Dedifferentiated amniotic fluid mesenchymal stem cell (primary cell): ENCODE results near the gene TXNDC12.
"Not testable (repeated sequence)": the region's sequence is repeated elsewhere in the genome, so short reads cannot be mapped to it uniquely, and the experiment has no call there.

ENCODE experiments used
- DNase-seq: peaks from one replicate; pipeline ENCODE4 v3.0.0-alpha.2; 2016; ENCODE audit errors: extremely low spot score

TXNDC12 gene

DNA sequence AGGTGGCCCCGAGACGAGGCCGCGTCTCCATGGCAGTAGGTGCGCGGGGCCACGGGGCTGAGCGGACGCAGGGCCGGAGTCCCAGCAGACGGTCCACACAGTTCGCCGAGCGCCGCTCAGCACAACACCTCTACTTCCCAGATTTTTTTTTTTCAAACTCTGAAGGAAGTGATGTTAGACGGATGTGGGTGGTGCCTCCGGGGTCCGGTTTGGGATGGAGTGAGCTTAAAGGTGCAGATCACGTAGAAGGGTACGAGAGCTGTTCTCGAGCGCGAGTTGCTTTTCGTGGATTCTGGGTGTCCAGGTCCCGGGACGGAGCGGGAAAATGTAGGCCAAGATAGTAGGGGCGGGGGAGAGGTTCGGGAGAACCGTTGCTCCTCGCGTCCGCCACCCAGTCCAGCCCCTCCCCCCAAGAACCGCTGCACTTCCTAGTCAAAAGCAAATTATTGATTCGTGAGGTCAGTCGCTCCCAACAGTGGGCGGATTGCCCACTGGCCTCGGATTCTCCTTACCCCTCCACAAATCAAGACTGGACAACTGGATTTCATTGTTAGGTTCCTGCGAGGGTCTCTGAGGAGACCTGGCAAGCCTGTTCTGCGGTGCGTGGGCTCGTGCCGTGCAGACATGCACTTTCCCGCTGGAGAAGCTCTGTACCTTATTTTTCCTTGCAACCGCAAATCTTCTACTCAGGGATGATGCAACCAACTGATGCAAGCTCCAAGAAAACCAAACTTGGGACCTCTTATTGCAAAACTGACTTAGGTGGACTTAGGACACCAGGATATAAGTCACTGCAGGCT, at the start of gene TXNDC12:
Gene TXNDC12, minus strand, starts transcription at position 126 of the 800 bp plus-strand sequence. Its CDS starts 95 bp downstream, at position 31.
- peak; percentile 91 for DNase-seq

DNA sequence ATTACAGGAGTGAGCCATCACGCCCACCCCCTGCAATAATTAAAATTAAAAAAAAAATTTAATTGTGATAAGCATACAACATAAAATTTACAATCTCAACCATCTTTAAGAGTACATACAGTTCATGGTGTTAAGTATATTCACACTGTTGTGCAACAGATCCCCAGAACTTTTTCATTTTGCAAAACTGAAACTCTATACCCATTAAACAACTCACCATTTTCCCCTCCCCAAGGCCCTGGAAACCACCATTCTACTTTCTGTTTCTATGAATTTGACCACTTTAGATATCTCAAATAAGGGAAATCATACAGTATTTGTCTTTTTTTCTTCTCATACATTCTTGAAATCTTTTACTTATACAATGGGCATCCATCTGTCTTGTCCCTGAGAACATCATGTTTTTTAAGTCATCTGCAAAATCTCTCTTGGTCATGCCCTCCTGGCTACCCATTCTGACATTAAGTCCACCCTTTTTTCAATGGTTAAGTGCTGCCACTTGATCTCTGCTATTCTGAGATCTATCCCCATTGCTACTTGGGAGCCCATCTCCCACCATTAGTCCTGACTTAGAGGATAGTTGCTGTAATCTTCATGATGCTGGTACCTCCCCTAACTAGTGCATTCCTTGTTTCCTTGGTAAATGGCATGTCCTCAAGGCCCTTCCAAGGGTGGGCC, 47.5 kb upstream of the TXNDC12 start:
- no peak for DNase-seq

DNA sequence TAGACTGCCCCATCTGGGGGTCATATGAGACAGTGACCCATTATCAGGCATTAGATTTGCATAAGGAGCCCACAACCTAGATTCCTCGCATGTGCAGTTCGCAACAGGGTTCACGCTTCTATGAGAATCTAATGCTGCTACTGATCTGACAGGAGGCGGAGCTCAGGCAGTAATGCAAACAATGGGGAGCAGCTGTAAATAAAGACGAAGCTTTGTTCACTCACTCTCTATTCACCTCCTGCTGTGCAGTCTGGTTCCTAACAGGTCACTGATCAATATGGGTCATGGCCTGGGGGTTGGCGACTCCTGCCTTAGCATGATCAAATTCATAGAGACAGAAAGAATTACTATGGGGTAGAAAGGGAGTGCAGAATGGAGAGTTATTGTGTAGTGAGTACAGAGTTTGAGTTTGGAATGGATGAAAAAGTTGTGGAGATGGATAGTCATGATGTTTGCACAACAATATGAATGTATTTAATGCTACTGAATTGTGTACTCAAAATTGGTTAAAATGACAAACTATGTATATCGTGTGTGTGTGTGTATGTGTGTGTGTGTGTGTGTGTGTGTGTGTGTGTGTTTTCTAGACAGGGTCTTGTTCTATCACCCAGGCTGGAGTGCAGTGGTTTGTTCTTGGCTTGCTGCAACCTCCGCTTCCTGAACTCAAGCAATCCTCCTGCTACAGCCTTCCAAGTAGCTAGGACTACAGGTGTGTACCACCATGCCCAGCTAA, 43.3 kb upstream of the TXNDC12 start:
- DNase-seq = no peak

DNA sequence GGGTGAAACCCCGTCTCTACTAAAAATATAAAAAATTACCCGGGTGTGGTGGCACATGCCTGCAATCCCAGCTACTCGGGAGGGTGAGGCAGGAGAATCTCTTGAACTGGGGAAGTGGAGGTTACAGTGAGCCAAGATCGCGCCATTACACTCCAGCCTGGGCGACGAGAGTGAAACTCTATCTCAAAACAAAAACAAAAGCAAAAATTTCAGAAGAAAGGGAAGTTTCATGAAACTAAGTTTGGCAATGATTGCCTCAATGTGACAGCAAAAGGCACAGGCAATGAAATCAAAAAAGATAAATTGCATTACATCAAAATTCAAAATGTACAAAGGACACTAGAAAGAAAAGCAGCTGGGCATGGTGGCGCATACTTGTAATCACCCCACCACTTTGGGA, 41.2 kb upstream of the TXNDC12 start:
- DNase-seq = no peak

DNA sequence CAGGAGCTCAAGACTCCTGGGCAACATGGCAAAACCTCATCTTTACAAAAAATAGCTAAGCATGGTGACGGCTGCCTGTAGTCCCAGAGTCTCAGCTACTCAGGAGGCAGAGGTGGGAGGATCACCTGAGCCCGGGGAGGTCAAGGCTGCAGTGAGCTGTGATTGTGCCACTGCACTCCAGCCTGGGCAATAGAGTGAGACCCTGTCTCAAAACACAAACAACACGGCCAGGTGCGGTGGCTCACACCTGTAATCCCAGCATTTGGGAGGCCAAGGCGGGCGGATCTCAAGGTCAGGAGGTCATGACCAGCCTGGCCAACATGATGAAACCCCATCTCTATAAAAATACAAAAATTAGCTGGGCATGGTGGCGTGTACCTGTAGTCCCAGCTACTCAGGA, 39.3 kb upstream of the TXNDC12 start:
- not testable (repeated sequence) for DNase-seq

DNA sequence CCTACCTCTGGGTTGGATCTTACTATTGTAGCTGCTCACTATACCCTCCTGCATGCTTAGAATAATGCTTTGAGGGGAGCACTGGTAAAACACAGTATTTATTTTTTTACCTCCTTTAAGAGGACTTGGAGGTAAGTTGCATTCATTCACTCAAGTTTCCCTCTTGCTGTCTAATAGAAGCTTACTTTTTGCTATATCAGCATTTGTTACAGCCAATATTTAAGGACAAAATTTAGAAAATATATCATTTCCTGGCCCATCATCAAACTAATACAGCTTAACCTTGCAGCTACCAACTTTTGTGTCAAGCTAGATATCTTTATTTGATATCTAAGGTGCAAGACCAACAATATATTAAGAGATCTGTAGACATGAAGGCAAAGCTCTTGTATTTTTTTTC, 32.9 kb upstream of the TXNDC12 start:
- DNase-seq = not testable (repeated sequence)

DNA sequence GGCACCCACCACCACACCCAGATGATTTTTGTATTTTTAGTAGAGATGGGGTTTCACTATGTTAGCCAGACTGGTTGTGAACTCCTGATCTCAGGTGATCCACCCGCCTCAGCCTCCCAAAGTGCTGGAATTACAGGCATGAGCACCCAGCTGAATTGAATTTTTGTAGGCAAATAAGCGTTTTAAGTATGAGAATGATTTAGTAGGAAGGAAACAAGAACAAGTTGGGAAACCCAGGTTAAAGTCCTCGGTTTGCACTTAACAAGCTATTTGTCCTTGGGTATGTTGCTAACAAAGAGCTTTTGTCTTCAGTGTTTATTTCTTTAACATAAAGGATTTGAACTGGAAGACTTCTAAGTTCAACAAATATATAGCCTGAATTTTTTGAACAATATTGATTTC, 25.0 kb upstream of the TXNDC12 start:
- no peak for DNase-seq

DNA sequence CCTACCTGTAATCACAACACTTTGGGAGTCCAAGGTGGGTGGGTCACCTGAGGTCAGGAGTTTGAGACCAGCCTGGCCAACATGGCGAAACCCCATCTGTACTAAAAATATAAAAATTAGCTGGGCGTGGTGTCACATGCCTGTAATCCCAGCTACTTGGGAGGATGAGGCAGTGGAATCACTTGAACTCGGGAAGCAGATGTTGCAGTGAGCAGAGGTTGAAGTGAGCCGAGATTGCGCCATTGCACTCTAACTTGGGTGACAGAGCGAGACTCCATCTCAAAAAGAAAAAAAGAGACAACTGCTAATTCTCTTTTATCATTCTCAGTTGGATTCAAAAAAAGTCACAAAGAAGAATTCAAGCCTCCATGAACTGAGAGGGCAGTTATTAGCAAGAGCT, 22.3 kb upstream of the TXNDC12 start:
- not testable (repeated sequence) for DNase-seq

DNA sequence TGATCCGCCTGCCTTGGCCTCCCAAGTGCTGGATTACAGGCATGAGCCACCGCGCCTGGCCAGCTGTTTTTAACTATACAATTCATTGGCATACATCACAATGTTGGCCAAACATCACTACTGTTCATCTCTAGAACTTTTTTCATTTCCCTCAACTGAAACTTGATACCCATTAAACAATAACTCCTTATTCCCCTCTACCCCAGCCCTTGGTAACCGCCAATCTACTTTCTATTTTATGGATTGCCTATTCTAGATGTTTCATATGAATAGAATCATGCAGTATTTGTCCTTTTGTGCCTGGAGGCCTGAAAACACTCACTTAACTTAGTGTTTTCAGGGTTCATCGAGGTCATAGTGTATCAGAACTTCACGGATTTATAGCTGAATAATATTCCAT, 17.3 kb upstream of the TXNDC12 start:
- DNase-seq = no peak

DNA sequence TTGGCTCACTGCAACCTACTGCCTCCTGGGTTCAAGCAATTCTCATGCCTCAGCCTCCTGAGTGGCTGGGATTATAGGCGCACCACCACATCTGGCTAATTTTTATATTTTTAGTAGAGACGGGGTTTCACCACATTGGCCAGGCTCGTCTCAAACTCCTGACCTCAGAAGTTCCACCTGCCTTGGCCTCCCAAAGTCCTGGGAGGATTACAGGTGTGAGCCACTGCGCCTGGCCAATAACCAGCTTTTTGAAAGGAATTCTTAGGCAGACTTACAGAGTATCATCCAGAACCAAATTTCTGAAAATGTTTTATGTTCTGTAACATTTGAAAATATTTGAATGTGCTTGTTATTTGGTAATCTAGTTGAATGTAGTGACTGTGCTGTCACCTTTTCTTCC, 15.7 kb upstream of the TXNDC12 start:
- DNase-seq = no peak

DNA sequence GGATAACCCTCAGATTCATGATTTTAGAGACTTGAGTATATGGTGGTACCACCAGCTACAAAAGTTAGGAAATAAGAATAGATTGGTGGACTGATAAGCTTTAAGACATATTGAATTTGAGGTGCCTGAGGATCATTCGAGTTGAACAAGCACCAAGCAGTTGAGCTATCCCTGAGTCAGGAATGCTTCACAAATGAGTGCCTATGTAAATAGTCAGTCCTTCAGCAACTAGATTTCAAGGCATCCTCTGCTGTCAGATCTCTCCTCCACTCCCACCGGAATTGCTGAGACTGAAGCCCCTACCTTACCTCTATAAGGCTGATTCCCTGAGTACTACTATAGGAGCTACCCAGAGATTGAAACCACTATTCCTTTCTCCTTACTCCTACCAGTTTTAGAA, 8.2 kb upstream of the TXNDC12 start:
- no peak for DNase-seq

DNA sequence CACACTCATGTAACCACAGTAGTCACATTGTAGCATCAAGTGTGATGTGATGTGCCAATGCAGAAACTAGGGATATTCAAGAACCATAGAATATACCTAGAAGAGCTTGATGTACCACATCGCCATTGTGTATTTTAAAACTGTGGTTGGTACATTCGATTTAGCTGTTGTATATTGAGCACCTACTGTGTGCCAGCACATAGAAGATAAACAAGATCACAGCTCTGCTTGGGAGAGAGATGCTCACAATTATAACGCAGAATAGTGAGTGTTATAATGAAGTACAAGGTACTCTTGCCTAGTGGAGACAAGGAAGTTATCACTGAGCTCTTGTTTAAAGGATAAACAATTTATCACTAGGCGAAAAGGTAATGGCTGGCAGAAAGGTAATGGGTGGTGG, 5.8 kb upstream of the TXNDC12 start:
- DNase-seq = no peak

DNA sequence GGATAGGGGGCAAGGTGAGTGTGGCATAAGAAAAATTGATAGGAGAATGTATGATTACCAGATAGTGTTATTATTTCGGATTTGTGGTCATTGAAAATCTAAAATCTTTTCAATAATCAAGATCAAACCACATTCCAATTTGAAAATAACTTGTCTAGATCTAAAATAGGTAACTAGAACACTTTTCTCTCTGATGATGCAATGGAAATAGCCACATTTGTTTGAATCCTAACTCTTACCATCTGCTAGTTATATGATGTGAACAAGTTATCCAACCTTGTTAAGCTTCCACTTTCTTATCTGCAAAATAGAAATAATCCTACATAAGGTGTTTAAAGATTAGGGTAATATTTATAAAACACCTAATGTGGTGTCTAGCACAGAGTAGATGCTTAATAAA, 4.9 kb upstream of the TXNDC12 start:
- no peak for DNase-seq

DNA sequence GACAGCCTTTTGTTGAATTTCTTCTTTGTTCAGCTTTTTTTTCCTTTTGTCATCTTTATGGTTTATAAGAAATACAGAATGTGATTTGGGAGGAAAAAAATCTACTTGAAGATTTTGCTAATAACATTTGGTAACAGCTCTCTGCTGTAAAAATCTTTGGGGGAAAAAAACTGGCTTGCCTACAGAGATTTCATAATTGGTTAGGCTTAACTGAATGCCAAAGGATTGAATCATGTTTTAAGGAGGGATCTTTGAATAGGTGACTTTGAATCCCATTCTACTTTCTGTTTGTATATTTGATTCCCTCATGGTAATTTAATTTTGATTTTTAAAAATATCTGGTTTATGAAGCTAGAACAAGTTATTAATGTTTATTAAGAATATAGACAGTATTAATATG, 4.3 kb upstream of the TXNDC12 start:
- peak; percentile 47 for DNase-seq

DNA sequence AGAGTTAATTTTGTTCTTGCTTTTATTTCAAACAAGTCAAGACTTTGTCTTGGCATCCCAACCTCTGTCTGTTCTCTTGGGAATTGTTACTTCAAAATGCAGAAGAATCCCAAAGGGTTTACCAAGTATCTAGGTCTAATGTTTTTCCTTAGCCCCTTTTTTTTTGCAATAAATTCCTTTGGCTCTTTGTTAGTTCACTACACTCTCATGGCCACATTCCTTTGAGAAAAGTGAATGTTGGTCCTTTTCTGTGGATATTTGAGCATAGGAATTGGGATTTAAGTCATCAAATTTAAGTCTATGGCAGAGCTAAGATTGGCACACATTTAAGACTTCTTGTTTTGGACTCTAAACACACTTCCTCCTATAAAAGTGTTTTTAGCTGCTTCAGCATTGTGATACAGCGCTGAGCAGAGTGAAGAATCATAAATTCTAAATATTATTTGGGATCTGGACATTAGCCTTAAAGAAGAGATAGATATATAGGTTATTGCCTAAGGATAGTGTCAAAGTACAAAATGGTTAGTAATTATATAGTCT, 3.0 kb upstream of the TXNDC12 start:
- DNase-seq = no peak

DNA sequence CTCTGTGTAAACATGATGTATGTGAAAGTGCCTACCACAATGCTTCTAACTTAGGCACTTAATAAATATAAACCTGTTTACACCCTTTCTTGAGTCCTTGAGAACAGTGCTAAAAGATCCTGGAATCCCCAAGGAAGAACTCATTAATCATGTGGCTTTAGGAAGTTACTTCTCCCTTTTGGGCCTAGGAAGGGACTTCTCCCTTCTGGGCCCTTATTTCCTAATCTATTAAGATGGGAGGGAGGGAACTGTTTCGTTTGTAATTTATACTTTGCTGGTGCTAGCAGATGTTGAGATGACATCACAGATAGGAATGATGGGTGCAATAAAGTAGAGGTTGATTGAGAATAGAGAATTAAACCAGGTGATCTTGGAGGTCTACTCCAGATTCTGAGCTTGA, 2.3 kb upstream of the TXNDC12 start:
- no peak for DNase-seq

DNA sequence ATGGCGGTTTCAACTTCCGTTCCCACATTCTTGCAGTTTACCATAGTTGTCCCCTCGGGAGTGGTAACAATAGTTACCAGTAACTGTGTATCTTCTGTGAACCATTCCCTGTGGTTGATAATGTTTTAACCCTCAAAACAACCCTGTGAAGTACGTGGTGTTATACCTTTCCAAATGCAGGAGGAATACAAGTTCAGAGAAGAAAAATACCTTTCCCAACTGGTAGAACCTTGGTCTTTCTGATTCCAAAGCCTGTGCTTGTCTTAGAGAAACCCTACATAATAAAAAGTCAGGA, 1.9 kb upstream of the TXNDC12 start:
- no peak for DNase-seq

DNA sequence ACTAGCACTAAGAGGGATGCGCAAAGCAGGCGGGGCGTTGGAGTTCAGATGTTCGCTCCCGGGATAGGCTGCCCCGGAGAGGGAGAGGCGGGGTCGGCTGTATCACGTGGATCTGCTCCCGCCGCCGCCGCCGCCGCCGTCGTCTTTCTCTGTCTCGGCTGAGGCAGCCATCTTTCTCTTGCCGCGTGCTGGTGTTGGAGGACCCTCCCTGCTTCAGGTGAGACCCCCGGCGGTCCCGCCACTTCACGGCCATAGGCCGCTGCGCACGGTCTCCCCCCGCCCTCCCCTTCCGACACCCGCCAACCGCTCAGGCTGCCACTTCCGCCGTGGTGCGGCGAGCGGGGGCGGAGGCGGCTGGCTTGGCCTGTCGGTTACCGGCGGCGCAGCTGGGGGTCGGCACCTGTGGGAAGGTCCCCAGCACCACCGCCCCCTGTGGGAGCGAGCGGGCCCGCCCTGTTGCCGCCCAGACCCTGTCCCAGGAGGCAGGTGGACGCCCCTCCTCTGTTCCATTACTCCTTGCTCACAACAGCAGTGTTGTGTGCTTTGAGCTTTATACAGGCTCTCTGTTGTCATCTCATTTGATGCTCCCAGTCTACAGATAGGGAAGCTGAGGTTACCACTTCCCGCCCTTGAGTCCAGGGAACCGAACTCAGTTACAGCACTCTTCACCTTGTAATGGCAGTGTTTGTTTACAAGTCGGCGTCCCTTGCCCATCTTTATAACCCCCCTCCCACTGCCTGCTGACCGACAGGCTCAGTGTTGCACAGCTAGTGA, 1.4 kb upstream of the TXNDC12 start, which contains the start of gene BTF3L4:
Gene BTF3L4, plus strand, starts transcription at position 133 of the 774 bp plus-strand sequence. CDS start 3,553 bp downstream, outside the sequence.
- DNase-seq = peak; percentile 93

DNA sequence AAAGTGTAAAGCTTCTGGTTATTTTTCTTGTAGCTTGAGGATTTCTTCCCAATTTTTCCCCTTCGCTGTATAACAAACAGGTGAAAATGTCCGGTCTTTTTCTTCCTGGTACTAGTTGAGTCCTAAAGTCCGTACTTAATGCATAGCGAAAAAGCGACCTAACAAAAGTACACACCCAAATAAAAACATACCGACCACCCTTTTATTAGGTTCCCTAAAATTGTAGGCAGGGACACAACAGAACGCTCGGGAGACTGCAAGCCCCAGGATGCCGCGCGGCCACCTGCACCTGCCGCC, 823 bp upstream of the TXNDC12 start:
- DNase-seq = no peak

DNA sequence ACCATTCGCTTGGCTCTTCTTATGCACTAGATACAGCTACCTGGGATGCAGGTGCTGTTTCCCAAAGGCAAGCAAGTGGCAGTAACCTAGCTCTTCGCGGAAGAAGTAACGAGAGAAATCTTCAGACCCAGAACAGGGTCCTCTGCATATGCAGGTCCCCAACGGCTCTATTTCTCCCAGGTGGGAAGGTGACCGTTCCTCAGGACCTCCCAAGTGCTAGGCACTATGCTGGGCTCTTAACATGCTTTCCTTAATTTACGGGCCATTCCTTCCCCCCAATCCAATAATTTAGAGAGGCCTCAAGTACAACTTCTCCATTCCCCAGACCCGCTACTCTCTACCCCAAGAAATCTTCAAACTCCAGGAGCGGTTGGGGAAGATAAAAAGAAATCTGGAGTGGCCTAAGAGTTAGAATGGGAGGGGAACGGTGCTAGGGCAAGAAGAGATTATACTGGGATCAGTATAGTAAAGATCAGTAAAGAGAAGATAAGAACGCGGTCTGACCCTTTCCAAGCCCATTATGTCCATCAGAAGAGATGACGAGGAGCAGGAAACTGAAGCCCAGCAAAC, 410 bp downstream of the TXNDC12 start:
- no peak for DNase-seq

DNA sequence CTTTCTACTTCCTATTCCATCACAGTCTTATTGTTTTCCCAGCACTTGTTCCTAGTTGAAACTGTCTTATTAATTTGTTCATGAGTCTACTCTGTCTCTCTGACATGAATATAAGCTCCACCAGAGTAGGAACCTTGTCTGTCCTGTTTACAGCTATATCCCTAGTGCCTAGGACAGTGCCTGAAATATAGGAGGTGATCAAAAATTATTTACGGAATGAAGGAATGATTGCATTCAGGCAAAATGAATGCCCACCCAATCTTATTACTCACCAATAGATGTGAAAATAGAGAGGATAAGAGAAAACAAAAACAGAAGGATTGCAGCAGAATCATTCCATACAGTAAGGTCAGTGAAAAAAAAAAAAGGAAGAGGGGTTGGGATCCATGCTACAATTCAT, 1.1 kb downstream of the TXNDC12 start:
- DNase-seq = no peak

DNA sequence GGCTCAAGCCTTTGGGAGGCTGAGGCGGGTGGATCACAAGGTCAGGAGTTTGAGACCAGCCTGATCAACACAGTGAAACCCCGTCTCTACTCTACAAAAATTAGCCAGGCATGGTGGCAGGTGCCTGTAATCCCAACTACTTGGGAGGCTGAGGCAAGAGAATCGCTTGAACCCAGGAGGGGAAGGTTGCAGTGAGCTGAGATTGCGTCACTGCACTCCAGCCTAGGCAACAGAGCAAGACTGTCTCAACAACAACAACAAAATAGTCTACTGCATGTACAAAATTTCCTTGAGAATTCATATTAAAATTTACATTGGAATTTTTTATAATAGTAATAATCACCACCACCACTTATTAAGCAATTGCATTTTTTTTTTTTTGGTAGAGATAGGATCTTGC, 5.7 kb downstream of the TXNDC12 start:
- DNase-seq = not testable (repeated sequence)
